ENCODE results near the gene RNF17. TPM values are rescaled to one million over a fixed set of nuclear protein-coding genes. Genes with fewer than 3 reads are reported as not detected.

The RNF17 gene
- total and polyA plus RNA-seq, 12 donors = 0.13 to 0.14 TPM; not detected in 10

DNA sequence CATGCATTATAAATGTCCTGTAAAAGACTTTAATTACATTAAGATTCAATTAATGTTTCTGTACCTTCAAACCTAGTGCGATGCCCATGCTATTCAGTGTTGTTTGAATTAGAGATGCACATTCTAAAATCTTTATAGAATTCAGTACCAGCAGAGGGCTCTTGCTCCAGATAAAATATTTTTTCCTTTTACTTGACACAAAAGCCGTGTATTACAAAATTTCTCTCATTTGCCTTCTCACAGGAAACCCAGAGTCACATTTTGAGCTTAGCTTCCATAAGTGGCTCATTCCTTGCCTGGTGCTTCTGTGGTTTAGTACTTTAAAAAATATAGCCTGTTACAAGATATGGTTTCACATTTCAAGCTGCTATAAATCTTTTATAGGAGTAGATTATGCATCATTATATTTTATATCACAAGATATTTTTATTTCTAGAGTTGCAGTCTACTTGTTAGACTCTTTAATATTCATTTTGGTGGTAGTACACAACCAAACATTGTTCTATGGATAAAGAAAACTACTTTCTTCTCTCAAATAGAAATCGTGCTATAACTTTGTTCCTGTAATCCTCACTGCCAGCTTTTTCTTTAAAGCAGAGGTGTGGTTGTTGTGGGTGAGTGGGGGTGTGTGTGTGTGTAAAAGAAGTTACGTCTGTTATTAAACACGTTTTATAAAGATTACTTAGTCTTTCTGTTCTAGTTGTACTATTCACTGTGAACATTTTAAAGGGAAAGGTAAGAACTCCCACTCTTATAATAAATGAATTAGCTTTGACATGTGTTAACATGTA lies 101.4 kb downstream of the RNF17 start:
- TF ChIP-seq CTCF (IDR thresholded peaks at IDR 0.05) = peak in 3 of 9 donors; percentile 5 to 30 (median 20)
- Histone ChIP-seq H3K27ac (no peak overlapping the region), H3K9me3 (no peaks in the 10 kb centered on the region), H3K36me3 (no peaks in the 10 kb centered on the region), H3K4me1 (no peaks in the 10 kb centered on the region), H3K4me3 (no peak overlapping the region), H3K27me3 (peaks cover 0 to 19% (median 5%) of the 10 kb centered on the region in 7 donors)
- intact Hi-C loops (cut with DNase I) = loop anchor here in 1 of 10 donors (5.0 kb wide), 1 partner anchor 102 kb away; no protein-coding TSS in a partner anchor
- no peak for DNase-seq
- 45 to 57% methylated on average over 5 of the region's 5 CpGs for WGBS, 2 donors
- ATAC-seq = no peak

DNA sequence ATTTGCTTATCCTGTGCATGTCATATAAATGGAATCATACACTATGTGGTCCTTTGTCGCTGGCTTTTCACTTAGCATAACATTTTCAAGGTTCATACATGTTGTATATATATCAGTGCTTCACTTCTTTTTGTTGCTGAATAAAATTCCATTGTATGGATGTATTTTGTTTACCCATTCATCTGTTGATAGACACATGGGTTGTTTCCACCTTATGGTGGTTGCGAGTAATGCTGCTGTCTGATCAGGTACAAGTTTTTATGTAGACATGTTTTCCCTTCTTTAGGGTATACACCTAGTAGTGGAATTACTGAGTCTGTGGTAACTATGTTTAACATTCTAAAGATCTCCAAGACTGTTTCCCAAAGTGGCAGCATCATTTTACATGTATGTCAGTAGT lies 102.5 kb downstream of the RNF17 start:
- Histone ChIP-seq H3K4me3 (no peak overlapping the region), H3K27me3 (peaks cover 0 to 22% (median 3%) of the 10 kb centered on the region in 7 donors), H3K27ac (no peak overlapping the region), H3K9me3 (no peaks in the 10 kb centered on the region), H3K36me3 (no peaks in the 10 kb centered on the region), H3K4me1 (no peaks in the 10 kb centered on the region)
- ATAC-seq (no peak), DNase-seq (no peak)
- WGBS, 2 donors = 60 to 67% methylated on average over 2 of the region's 2 CpGs
- TF ChIP-seq CTCF (IDR thresholded peaks at IDR 0.05) = no peak
- intact Hi-C loops (cut with DNase I) = loop anchor here in 1 of 10 donors (5.0 kb wide), 1 partner anchor 101 kb away; no protein-coding TSS in a partner anchor

DNA sequence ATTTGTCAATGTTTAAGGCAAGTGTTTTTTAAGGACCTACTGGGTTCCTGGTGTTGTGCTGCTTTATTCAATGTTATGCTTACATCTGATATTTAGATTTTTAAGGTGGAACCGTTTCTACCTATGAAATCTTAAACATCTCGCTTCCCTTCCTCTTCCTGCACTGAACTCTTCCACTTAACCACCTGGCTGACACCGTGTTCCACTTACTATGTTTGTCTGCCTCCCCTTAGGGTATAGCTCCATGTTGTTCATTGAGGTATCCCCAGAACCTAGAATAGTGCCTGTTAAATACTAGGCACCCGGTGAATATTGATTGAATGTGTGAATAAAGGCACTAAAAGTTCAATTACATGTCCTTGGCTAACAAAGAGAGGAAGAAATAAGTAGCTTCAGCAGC lies 104.9 kb downstream of the RNF17 start:
- Histone ChIP-seq H3K27ac (no peak overlapping the region), H3K4me1 (no peaks in the 10 kb centered on the region), H3K9me3 (no peaks in the 10 kb centered on the region), H3K4me3 (no peak overlapping the region), H3K27me3 (peaks cover 0 to 26% (median 12%) of the 10 kb centered on the region in 7 donors), H3K36me3 (no peaks in the 10 kb centered on the region)
- no peak for DNase-seq
- TF ChIP-seq CTCF (IDR thresholded peaks at IDR 0.05) = no peak
- ATAC-seq = no peak
- intact Hi-C loops (cut with DNase I) = loop anchor here in 1 of 10 donors (5.0 kb wide), 1 partner anchor 98 kb away; no protein-coding TSS in a partner anchor
- WGBS, 2 donors = 50 to 55% methylated on average over 4 of the region's 4 CpGs

DNA sequence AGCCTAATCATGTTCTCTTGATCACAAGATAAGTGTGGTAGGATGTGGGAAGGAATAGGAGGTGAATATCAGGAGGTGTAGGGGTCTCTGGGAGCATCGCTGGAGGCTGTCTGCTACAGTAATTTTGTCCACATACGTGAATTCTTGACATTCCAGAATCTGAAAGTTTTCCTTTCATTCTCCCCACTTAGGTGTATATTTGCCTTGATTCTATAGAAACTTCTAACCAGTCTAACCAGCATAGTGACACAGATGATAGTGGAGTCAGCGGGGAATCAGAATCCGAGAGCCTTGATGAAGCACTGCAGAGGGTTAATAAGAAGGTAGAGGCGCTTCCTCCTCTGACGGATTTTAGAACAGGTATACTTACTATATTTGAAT lies 106.4 kb downstream of the RNF17 start:
- DNase-seq (no peak), ATAC-seq (no peak)
- Histone ChIP-seq H3K4me3 (no peak overlapping the region), H3K27ac (no peak overlapping the region), H3K9me3 (no peaks in the 10 kb centered on the region), H3K36me3 (no peaks in the 10 kb centered on the region), H3K4me1 (no peaks in the 10 kb centered on the region), H3K27me3 (peaks cover 0 to 26% (median 12%) of the 10 kb centered on the region in 7 donors)
- intact Hi-C loops (cut with DNase I) = no loop called here
- 76 to 80% methylated on average over 6 of the region's 6 CpGs for WGBS, 2 donors
- no peak for TF ChIP-seq CTCF (IDR thresholded peaks at IDR 0.05)

All from heart right ventricle (tissue), 16 donors.